Glomerular visceral epithelial cell (primary cell): ENCODE measurements around the gene KCNS1.
"Not testable (repeated sequence)": the region's sequence is repeated elsewhere in the genome, so short reads cannot be mapped to it uniquely, and the experiment has no call there.

Experiments
- DNase-seq: peaks from one replicate; pipeline ENCODE4 v3.0.0-alpha.2; 2016; ENCODE audit errors: extremely low spot score

Gene KCNS1

GRCh38 chr20:45080867-45081624, 19.9 kb downstream of the KCNS1 start:
- no peak for DNase-seq

GRCh38 chr20:45077559-45077958, 23.4 kb downstream of the KCNS1 start:
- DNase-seq, result no peak

GRCh38 chr20:45073221-45073620, 27.7 kb downstream of the KCNS1 start:
- DNase-seq, result peak; percentile 22

- DNase-seq, result no peak
Measured at GRCh38 chr20:45072066-45072465, 28.9 kb downstream of the KCNS1 start.

- no peak for DNase-seq
Measured at GRCh38 chr20:45070932-45071632, 29.8 kb downstream of the KCNS1 start.

- no peak for DNase-seq
Measured at GRCh38 chr20:45069261-45069660, 31.7 kb downstream of the KCNS1 start.

- DNase-seq, result no peak
Measured at GRCh38 chr20:45067558-45067957, 33.4 kb downstream of the KCNS1 start.

GRCh38 chr20:45067087-45067486, 33.8 kb downstream of the KCNS1 start:
- DNase-seq, result no peak

- DNase-seq, result peak; percentile 55
Measured at GRCh38 chr20:45066372-45066771, 34.6 kb downstream of the KCNS1 start.

GRCh38 chr20:45064812-45065211, 36.1 kb downstream of the KCNS1 start:
- no peak for DNase-seq

GRCh38 chr20:45063107-45063506, 37.8 kb downstream of the KCNS1 start:
- not testable (repeated sequence) for DNase-seq

- DNase-seq, result peak; percentile 76
Measured at GRCh38 chr20:45061244-45061643, 39.7 kb downstream of the KCNS1 start.

- DNase-seq, result no peak
Measured at GRCh38 chr20:45060294-45060693, 40.6 kb downstream of the KCNS1 start.

- no peak for DNase-seq
Measured at GRCh38 chr20:45059022-45059728, 41.8 kb downstream of the KCNS1 start.

- no peak for DNase-seq
Measured at GRCh38 chr20:45058168-45058850, 42.6 kb downstream of the KCNS1 start.

GRCh38 chr20:45056473-45057173, 44.3 kb downstream of the KCNS1 start:
- no peak for DNase-seq

- DNase-seq, result no peak
Measured at GRCh38 chr20:45055056-45055455, 45.9 kb downstream of the KCNS1 start.

- no peak for DNase-seq
Measured at GRCh38 chr20:45053430-45054351, 47.2 kb downstream of the KCNS1 start.

- DNase-seq, result peak; percentile 87
Measured at GRCh38 chr20:45052698-45053429, 48.1 kb downstream of the KCNS1 start.
